GM19372 (cell line): ENCODE results near the gene SNX17.
A peak's percentile ranks its signal among the peaks of the same experiment; 100 is the strongest.
"Not testable (repeated sequence)": the region's sequence is repeated elsewhere in the genome, so short reads cannot be mapped to it uniquely, and the experiment has no call there.

Experiments
- ATAC-seq: cut with Tn5 transposase; IDR thresholded peaks from one replicate; pipeline ENCODE4 v1.9.1; 2021; ENCODE audit warnings: mild to moderate bottlenecking, low read depth, moderate library complexity; ENCODE audit not compliant: unreplicated experiment

Gene SNX17

GRCh38 chr2:27370026-27370815, at the start of gene SNX17, which contains the start of gene EIF2B4:
Gene SNX17, plus strand, starts transcription at chr2:27370616. Its CDS starts 128 bp downstream, at chr2:27370744.
Gene EIF2B4, minus strand, starts transcription at chr2:27370338. Its CDS starts 24 bp downstream, at chr2:27370314.
- peak; percentile 86 for ATAC-seq

- no peak for ATAC-seq
Measured at GRCh38 chr2:27320958-27321543, 49.4 kb upstream of the SNX17 start.

- ATAC-seq, result no peak
Measured at GRCh38 chr2:27322301-27322765, 48.1 kb upstream of the SNX17 start.

GRCh38 chr2:27322766-27323595, 47.4 kb upstream of the SNX17 start, which contains the start of gene MPV17:
Gene MPV17, minus strand, starts transcription at chr2:27323097. Its CDS starts 580 bp downstream, at chr2:27322517.
- peak; percentile 84 for ATAC-seq

- no peak for ATAC-seq
Measured at GRCh38 chr2:27323596-27324285, 46.7 kb upstream of the SNX17 start.

GRCh38 chr2:27324720-27325119, 45.7 kb upstream of the SNX17 start:
- ATAC-seq, result no peak

GRCh38 chr2:27335311-27335710, 35.1 kb upstream of the SNX17 start:
- no peak for ATAC-seq

GRCh38 chr2:27336173-27336572, 34.2 kb upstream of the SNX17 start:
- no peak for ATAC-seq

- no peak for ATAC-seq
Measured at GRCh38 chr2:27347641-27348040, 22.8 kb upstream of the SNX17 start.

- no peak for ATAC-seq
Measured at GRCh38 chr2:27350106-27350693, 20.2 kb upstream of the SNX17 start.

GRCh38 chr2:27351802-27352598, 18.4 kb upstream of the SNX17 start:
- no peak for ATAC-seq

GRCh38 chr2:27353386-27353761, 17.0 kb upstream of the SNX17 start:
- not testable (repeated sequence) for ATAC-seq

GRCh38 chr2:27353762-27354596, 16.4 kb upstream of the SNX17 start:
- no peak for ATAC-seq

GRCh38 chr2:27354597-27354927, 15.9 kb upstream of the SNX17 start:
- no peak for ATAC-seq

GRCh38 chr2:27356056-27356381, 14.4 kb upstream of the SNX17 start:
- ATAC-seq, result peak; percentile 38

GRCh38 chr2:27356382-27357181, 13.8 kb upstream of the SNX17 start, which contains the start of gene GTF3C2:
Gene GTF3C2, minus strand, starts transcription at chr2:27356764. Its CDS starts 13,210 bp downstream, at chr2:27343554.
- ATAC-seq, result peak; percentile 84

GRCh38 chr2:27362678-27363420, 7.6 kb upstream of the SNX17 start:
- no peak for ATAC-seq
